Amniotic stem cell (primary cell): ENCODE results near the gene XYLT1.
"Not testable (repeated sequence)": the region's sequence is repeated elsewhere in the genome, so short reads cannot be mapped to it uniquely, and the experiment has no call there.

Source experiments
- DNase-seq: peaks from one replicate; lab custom pipeline; 2025; lab: John Stamatoyannopoulos, UW

The XYLT1 gene

DNA sequence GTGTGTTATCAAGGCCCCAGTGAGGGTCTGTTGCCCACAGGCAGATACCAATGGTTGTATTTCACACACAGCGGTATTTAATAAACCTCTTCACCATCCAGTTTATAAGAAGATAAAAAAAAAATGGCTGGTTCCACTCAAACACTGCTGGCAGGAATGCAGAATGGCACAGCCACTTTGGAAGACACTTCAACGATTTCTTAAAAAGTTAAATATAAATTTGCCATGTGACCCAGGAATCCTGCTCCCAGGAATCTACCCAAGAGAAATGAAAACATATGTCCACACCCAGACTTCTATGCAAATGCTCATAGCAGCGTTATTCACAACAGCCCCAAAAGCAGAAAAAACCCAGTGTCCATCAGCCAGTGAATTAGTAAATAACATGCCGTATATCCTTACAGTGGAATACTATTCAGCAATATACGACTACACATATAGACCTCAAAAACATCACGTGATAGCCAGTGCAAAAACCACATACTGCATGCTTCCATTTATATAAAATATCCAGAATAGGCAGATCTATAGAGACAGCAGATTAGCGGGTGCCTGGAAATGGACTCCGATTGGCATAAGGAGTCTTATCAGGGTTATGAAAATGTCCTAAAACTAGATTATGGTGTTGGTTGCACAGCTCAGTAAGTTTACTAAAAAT lies 38.7 kb downstream of the XYLT1 start:
- no peak for DNase-seq

DNA sequence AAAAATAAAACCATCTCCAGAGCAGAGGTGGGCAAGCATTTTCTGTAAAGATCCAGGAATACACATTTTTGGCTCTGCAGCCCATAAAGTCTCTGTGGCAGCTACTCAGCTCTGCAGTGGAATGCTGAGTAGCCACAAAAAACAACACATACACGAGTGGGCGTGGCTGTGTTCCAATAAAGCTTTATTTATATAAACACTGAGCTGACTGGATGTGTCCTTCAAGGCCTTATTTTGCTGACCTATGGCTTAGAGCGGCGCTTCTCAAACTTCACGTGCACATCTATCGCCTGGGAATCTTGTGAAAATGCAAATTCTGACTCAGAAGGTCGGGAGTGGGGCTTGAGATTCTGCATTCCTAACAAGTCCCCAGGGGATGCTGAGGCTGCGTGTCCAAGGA lies 39.7 kb downstream of the XYLT1 start:
- no peak for DNase-seq

DNA sequence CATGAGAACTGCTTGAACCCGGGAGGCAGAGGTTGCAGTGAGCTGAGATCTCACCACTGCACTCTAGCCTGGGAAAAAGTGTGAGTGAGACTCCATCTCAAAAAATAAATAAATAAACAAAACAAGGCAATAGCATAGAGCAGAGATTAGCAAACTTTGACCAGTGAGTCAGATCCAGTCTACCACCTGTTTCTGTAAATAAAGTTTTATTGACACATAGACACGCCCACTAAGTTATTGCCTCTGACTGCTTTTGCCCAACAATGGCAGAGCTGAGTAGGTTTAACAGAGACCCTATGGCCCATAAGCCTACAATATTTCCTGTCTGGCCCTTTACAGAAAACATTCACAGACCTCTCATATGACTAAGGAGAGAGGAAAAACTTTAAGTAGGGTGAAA lies 44.3 kb downstream of the XYLT1 start:
- DNase-seq, result no peak

- no peak for DNase-seq
Observed at GRCh38 chr16:17424771-17425170, 46.0 kb downstream of the XYLT1 start.

GRCh38 chr16:17423221-17423620 lies 47.5 kb downstream of the XYLT1 start:
- DNase-seq, result no peak

- DNase-seq, result no peak
Observed at GRCh38 chr16:17420816-17421215, 49.9 kb downstream of the XYLT1 start.

- DNase-seq, result no peak
Observed at GRCh38 chr16:17419266-17419665, 51.5 kb downstream of the XYLT1 start.

GRCh38 chr16:17417740-17418139 lies 53.0 kb downstream of the XYLT1 start:
- no peak for DNase-seq

GRCh38 chr16:17416461-17417311 lies 54.1 kb downstream of the XYLT1 start:
- no peak for DNase-seq

GRCh38 chr16:17414916-17415315 lies 55.8 kb downstream of the XYLT1 start:
- DNase-seq, result no peak

DNA sequence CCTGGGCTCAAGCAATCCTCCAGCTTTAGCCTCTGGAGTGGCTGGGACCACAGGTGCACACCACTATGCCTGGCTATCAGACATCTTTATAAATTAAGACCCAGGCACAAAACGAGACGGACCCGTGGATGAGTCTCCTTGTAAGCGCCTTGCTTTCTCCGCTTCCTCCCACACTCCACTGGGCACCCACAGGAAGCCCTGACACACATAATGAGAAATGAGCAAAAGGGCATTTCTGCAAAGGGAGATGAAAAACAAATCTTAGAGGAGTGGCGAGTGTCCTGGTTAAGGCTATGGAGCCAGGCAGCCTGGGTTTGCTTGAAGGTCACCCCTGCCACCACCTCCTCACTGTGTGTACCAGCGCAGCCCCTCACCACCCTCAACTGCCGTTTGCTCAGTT lies 56.3 kb downstream of the XYLT1 start:
- DNase-seq, result no peak

DNA sequence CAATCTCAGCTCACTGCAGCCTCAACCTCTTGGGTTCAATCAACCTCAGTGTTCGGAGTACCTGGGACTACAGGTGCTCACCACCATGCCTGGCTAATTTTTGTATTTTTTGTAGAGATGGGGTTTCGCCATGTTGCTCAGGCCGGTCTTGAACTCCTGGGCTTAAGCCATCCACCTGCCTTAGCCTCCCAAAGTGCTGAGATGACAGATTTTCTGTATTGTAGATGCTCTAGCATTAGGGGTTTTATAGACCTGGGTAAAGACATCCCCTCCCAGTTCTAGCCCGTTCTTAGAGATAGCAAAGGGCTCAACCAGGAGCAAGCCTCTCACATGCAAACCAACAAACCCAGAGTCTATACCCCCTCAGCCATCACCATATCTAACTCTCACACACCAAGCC lies 57.3 kb downstream of the XYLT1 start:
- no peak for DNase-seq

DNA sequence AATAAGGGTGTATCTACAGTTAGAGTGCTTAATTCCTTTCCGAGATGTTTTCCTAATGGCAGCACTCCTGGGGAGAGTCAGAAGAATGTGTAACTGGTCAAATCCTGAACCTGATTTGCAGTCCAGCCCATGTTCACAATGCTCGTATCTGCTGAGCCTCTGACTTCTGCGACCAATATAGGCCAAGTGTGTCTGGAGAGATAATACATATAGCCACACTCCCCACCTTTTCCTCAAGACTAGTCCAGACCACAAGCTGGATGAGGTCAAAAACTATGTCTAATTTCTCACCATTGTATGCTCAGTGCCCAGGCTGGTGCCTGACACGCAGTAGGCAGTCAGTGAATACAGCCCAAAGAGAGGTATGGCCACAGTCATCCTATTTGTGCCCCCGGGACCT lies 58.0 kb downstream of the XYLT1 start:
- DNase-seq, result no peak

DNA sequence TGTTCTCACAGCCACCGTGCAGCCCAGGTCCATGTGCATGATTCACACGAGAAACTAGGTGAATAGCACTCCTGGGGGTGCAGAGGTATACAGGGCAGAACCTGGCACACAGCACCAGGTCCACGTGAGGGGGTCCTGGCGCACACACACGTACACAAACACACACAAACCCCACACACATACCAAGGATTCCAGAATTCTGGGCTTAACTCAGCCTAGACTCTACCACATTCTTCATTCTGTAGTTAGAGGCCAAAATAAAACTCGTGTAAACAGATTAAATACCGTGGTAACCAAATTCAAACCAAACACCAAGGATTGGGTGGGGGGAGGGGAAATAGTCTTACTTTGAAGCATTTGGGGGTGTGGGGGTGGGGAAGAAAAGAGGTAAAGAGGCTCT lies 58.5 kb downstream of the XYLT1 start:
- no peak for DNase-seq

DNA sequence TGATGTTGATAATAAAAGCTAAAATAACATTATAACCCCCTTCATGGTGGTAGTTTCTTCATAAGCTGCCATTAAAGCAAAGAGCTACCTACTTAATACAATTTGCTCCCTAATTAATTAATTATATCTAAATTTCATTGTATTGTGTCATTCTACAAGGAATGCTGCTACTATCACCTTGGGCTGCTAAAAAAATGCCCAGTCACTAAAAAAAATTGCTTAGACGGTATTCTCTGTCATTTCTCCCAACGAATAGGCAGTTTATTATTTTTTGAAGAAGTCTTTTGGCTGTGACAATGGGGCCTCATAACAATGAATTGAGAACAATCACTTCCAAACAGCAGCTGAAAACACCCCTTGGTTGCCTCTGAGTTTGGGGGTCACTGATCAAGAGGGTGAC lies 59.5 kb downstream of the XYLT1 start:
- no peak for DNase-seq

DNA sequence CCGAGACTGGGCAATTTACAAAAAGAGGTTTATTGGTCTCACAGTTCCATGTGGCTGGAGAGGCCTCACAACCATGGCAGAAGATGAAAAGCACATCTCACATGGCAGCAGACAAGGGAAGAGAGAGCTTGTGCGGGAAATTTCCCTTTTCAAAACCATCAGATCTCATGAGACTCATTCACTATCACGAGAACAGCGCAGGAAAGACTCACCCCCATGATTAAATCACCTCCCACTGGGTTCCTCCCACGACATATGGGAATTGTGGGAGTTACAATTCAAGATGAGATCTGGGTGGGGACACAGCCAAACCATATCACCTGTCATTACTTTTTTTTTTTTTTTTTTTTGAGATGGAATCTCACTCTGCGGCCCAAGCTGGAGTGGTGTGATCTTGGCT lies 60.4 kb downstream of the XYLT1 start:
- not testable (repeated sequence) for DNase-seq

GRCh38 chr16:17409894-17410293 lies 60.9 kb downstream of the XYLT1 start:
- no peak for DNase-seq

DNA sequence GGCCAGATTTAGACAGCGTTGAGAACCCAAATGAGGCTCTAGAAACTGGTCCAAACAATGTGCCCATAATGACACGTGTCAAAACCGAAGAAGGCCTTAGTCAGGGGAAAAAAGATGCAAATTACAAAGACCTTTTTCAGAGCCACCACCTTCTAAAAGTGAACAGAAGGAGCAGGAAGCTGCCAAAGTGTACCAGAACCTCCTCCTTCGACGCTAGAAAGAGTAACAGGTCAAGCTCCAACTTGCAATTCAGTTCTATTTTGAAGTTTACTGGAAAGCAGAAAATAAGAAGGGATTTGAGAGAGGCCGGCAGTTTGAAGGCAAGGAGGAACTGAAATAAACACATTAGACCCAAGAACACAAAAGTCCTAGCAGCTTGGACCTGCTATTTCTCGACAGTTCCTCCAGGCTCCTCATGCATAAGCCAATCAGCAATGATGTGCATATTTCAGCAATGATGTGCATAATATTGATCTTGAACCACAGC lies 61.8 kb downstream of the XYLT1 start:
- no peak for DNase-seq

DNA sequence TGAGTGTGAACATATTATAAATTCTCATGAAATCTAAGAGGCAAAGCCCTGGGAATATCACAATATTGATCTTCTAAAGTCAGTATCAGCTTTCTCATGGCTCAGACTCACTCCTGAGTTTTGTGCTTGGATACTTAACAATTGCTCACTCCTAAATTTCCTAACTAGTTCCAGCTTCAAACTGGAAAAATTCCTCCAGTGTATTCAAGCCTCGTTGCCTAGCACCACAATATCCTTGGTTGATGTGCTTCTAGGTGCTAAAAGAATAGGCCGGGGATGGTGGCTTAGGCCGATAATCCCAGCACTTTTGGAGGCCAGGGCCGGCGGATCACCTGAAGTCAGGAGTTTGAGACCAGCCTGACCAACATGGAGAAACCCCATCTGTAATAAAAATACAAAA lies 62.5 kb downstream of the XYLT1 start:
- no peak for DNase-seq

GRCh38 chr16:17407321-17407720 lies 63.4 kb downstream of the XYLT1 start:
- DNase-seq, result no peak

DNA sequence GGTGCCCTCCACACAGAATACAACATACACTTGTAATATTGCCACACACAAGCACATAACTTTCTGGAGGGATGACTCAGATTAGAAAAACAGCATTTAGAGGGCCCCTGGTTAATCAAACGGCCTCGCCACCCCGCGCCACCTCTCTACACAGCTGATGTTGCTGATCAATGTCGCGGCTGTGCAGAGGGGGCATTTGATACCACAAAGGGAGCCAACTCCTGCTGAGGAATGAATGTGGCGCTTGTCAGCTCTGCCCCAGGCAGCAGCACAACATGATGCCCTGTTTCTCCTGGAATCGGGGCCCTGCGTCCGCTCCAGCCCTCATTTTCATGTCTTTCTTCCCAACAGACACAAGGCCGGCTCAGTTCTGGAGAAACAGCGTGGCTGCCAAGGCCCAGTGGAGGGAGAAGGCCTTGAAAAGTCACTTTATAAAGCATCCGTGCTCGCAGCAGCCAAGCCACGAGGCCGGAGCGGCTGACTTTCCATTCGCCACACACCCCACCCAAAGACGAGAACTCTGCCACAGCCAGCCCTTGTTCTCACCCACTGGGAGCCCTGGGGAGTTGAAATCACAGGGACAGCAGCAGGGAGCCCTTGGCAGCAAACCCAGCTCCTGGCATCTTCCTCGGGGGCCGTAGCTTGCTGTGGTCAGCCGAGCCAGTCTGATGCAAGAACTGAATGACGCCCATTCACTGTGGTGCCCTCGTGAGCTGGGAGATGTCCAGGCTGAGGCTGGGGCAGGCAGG lies 65.6 kb downstream of the XYLT1 start:
- no peak for DNase-seq

- DNase-seq, result no peak
Observed at GRCh38 chr16:17403859-17404545, 66.8 kb downstream of the XYLT1 start.
